Activated CD8-positive, alpha-beta memory T cell treated with anti-CD3 and anti-CD28 coated beads for 36 hours (primary cell): Measurements from ENCODE around the gene TEPSIN. TPM values are rescaled to one million over a fixed set of nuclear protein-coding genes. Genes with fewer than 3 reads are reported as not detected.

ENCODE experiments used
- CTCF ChIA-PET: fragments of 350-600 bp; sonication (Branson Sonifier 250); formaldehyde crosslinking; loops from one replicate; lab custom pipeline; 2021; ENCODE audit warnings: antibody characterized with exemption; lab: Charles Lee
- POLR2A ChIA-PET: fragments of 350-600 bp; sonication (Branson Sonifier 250); formaldehyde crosslinking; loops from one replicate; lab custom pipeline; 2021; ENCODE audit warnings: antibody characterized with exemption; lab: Charles Lee
- total RNA-seq, 2 experiments: library from RNA; stranded (reverse); gene quantifications; one replicate each; pipeline ENCODE4 v1.2.3, GENCODE V29; 2021

TEPSIN gene
- total RNA-seq, 2 experiments from 2014 or later = 30.2 to 36.0 TPM

DNA sequence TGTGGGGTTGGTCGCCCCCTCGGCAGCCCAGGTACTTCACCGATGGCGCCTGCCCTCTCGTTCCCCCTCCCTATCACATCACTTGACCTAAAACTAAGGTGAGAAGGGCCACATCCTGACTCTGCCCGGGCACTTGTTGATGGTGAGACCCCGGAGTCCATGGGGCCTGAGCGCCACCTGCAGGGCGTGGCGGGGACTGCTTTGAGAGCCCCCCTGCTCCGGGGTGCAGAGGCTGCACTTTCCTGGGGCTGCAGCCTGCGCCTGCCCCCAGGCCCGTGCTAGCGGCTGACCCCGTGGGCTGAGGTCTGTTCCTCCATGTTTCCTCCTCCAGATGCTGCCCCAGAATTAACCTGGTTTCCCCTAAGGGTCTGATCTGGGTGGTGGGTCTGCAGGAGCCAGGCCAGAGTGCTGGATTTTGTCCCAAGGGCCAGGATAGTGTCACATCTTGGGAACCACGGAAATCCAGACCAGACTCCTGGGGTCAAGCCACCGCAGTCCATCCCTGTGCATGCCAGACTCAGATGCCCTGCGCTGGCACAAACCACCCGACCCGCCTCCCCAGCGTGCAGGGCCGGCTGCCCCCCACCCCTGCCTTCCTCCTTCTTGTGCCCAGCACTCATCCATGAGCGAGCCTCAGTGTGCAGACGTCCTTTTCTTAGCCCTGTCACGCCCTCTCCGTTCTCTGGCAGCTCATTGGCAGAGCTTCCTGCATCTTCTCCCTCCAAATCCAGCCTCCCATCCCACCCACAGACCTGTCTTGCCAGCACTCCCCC lies 3.0 kb upstream of the TEPSIN start:
- ChIA-PET CTCF (interaction anchor here (0.8 kb wide), 1 partner anchor 29 kb away, joined by 3 read pairs; no protein-coding TSS in a partner anchor), POLR2A (no interaction called here)

DNA sequence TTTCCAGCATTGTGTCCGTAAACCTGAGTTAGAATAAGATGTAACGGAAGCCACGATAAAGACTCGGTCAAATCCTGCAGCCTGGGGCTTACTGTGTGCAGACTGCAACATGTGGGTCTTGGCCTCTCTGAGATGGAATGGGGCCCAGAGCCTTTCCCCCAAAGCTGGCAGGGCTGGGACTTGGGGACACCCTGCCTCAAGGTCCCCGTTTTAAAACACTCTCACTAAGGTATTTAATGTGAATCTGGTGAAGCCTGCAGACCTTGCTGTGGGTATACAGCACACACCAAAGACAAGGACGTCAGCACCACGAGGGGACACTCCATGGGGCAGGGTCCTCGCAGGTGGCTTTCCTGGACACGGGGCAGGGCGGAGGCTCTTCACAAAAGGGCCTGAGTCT lies 2.3 kb upstream of the TEPSIN start:
- ChIA-PET CTCF (no interaction called here), POLR2A (interaction anchor here (0.7 kb wide), 2 partner anchors 125 to 220 kb away, joined by 4 to 7 read pairs; no protein-coding TSS in a partner anchor)

DNA sequence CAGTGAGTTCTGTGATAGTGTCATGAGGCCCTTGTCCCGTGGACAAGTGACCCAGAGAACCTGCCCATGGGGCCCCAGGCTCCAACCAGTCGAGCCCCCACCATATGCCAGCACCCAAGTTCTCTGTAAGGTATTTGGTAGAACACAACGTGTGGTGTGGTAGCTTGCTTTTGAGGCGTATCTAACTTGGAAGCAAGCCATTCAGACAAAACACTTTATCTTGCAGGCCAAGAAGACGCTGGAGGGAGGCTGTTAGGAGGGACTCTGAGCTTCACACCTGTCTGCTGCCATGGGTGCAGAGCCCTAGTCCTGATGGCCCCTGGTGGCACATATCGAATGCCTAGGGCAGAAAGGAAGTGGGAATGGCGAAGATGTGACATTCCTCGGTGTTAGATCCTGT lies 1.9 kb upstream of the TEPSIN start:
- CTCF ChIA-PET = interaction anchor here (2.5 kb wide), 1 partner anchor 243 kb away, joined by 10 read pairs; no protein-coding TSS in a partner anchor
- POLR2A ChIA-PET = interaction anchor here (0.7 to 2.8 kb wide), 3 partner anchors 18 to 220 kb away, joined by 4 to 12 read pairs (median 7); partner anchors contain the start of gene CEP131

GRCh38 chr17:81239714-81240555 lies 1.1 kb upstream of the TEPSIN start:
- ChIA-PET CTCF (interaction anchor here (1.4 to 2.5 kb wide), 2 partner anchors 97 to 244 kb away, joined by 5 to 10 read pairs; no protein-coding TSS in a partner anchor), POLR2A (interaction anchor here (0.6 to 2.8 kb wide), 7 partner anchors 11 to 313 kb away, joined by 3 to 12 read pairs (median 3); partner anchors contain the start of genes CEP131 and SLC38A10)

- CTCF ChIA-PET = interaction anchor here (0.6 to 2.5 kb wide), 5 partner anchors 16 to 246 kb away, joined by 3 to 10 read pairs (median 3); partner anchors contain the start of genes CEP131 and SLC38A10
- POLR2A ChIA-PET = interaction anchor here (0.6 to 2.8 kb wide), 9 partner anchors 10 to 1410 kb away, joined by 3 to 12 read pairs (median 3); partner anchors contain the start of genes CEP131, SLC38A10 and WDR45B
These were observed 403 bp downstream of the TEPSIN start for GRCh38 chr17:81238490-81238814.

DNA sequence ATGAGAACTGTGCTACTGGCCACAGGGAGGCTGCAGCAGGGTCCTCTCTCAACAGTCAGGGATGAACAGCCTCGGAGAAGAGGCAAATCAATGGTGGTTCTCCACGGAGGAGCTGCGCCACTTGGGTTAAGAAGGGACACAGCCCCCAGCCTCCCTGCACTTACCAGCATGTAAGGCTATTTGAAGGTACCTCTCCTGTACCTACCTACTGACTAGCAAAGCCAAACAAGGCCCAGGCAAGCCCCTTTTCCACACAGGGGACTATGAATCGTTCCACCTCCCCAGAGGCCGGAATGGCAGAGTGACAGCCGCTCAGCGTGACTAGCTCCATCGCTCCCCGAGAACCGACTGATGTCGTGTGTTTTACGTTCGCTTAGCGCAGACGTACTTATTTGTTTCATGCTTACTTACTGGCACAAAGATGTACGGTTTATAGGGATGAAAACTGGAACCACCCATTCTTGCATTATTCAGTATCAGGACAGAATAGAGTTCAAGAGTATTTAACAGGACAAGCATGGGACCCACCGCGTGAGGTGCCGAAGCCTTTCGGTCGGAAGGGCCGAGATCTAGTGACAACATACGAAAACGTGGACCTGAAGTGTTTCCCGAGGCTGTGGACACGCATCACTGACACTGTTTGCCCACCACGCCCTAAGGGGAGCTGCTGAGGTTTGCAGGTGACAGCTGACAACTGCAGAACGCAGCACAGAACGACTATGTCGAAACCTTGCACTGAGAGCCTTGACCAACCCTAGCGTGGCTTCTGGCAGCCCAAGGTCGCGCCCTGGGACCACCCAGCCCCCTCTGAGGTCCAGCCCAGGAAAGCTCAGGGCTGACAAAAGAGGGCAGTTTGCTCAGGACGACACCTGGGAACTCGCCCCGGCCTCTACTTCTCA lies 1.0 kb downstream of the TEPSIN start:
- POLR2A ChIA-PET = interaction anchor here (0.6 to 2.8 kb wide), 4 partner anchors 9 to 1410 kb away, joined by 3 to 12 read pairs (median 3); partner anchors contain the start of genes CEP131 and WDR45B
- CTCF ChIA-PET = interaction anchor here (0.6 to 1.4 kb wide), 5 partner anchors 11 to 141 kb away, joined by 3 to 5 read pairs (median 3); partner anchors contain the start of genes CEP131 and SLC38A10

DNA sequence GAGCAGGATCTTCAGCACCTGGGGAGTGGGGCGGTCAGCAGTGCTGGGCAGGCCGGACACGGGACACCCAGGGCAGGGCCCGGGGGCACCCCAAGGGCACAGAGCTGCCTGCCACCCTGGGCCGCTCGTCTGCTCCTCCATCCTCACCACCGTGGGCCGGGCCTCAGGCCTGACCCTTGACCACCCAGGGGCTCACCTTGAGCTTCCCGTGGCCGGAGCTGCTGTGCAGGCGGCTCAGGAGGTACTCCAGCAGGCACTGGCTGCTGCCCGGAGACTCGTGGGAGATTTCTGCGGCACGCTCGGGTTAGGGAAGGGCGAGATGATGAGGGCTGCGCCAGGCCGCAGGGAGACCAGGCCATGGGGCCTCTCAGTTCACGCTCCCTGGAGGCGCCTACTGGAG lies 2.1 kb downstream of the TEPSIN start:
- ChIA-PET CTCF (no interaction called here), POLR2A (no interaction called here)

DNA sequence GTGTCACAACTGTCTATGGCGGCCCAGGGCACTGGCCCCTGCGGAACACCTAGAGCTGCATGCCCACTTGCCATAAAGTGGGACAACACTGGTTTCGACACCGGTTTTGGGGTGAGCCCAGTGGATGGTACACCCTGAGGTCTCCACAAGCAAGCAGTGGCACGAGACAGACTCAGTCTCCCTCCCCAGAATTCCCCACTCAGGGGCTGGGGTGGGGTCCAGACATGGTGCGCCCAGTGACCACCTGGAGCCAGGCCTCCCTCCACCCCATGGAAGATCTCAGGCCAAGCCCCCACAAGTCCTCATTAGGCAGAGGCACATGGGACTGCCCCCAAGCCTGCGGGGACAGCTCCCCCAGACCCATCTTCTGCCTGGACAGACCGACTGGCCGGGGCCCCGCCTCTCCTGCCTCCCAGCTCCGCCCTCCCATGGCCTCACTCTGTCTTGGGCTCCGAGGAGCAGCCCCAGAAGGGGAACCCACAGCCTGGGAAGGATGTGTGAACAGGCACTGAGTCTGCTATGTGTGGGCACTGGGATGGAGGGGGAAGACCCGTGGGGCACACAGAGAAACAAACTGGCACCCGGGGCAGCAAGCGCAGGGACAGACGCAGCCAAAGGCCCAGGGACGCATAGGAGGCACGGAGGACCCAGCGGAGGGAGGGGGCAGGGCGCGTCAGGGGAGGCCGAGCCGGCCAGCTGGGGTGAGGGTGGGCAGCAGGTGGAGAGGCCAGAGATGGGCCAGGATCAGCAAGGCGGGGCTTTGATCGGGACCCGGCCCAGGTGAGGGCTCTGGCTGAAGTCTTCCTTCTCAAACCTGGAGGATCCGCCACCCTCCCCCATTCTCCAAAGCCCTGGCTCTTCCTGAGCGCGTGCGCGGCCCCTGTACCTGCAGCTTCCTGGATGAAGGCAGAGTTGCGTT lies 2.8 kb downstream of the TEPSIN start:
- ChIA-PET POLR2A (no interaction called here), CTCF (no interaction called here)

DNA sequence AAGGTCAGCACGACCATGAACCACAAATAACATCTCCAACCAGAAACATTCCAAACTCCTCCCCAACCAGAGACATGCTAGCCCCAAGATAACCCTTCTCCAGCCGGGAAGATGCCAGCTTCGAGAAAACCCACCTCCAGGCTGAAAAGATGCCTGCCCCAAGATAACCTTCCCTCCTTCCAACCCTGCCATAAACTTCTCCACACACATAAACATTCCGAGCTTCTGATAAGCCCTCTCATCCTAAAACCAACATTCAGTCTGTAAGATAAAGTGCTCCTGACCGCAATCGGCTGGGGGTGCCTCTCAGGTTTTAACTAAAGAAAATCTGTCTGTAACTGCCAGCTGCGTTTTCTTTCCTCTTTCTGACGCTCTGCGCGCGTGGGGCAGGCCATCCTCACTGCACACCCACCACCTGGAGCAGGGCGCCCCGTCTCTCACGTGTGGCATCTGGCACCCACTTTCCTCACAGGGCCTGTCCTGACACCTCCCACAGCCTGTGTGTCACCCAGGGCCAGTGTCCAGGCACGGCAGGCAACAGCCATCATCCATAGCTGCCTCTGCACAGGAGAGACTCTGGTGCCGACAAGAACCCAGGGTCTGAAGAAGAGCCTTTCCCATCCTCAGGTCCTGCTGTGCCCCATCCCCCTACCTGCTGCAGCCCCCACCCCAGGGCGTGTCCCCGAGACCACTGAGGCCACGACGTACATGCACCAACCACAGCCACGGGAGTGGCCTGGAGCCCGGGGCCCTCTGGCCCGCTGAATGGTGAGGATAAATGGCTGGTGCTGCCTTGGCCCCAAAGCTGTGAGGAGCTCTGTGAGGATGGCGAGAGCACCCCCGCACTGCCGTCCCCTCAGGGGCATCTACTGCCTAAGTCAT lies 3.7 kb downstream of the TEPSIN start:
- ChIA-PET POLR2A (no interaction called here), CTCF (no interaction called here)

DNA sequence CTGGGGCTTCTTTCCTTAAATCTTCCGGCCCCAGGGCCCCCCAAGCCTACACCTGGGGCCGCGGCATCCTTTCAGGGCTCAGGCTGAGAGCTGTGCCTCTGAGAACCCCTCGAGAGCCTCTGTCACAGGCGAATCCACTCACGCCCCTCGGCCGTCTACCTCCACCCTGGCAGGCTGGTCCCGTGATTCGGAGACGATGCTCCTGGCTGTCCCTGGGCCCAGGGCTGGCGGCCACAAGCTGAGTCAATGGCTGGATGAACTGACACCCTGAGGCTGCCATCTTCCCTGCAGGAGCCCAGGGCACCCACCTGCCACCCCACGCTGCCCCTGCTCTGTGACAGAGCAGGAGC lies 4.4 kb downstream of the TEPSIN start:
- ChIA-PET CTCF (no interaction called here), POLR2A (no interaction called here)

- POLR2A ChIA-PET = interaction anchor here (1.1 kb wide), 1 partner anchor 11 kb away, joined by 3 read pairs; the partner anchor contains the start of gene CEP131
These were observed 4.9 kb downstream of the TEPSIN start for GRCh38 chr17:81233811-81234505.

DNA sequence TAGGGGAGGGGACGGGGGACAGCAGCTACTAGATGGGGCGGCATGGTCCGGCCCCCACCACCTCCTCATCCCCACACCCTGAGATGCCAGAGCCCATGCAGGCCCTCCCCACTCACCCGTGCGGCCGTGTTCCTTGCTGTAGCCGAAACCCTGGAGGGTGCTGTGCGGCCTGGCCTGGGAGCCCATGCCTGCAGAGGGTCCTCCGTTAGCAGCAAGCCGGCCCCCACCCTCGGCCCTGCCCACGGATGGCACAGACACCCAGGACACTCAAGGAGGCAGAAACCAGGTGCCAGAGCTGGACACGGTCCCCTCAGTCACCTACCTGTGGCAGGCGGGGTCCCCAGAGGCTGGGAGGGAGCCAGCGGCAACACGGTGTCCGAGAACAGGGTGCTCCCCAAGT lies 5.5 kb downstream of the TEPSIN start:
- POLR2A ChIA-PET = interaction anchor here (1.1 kb wide), 1 partner anchor 11 kb away, joined by 3 read pairs; the partner anchor contains the start of gene CEP131

More at GRCh38 chr17:81233811-81234505, 4.9 kb downstream of the TEPSIN start:
- CTCF ChIA-PET = no interaction called here

DNA sequence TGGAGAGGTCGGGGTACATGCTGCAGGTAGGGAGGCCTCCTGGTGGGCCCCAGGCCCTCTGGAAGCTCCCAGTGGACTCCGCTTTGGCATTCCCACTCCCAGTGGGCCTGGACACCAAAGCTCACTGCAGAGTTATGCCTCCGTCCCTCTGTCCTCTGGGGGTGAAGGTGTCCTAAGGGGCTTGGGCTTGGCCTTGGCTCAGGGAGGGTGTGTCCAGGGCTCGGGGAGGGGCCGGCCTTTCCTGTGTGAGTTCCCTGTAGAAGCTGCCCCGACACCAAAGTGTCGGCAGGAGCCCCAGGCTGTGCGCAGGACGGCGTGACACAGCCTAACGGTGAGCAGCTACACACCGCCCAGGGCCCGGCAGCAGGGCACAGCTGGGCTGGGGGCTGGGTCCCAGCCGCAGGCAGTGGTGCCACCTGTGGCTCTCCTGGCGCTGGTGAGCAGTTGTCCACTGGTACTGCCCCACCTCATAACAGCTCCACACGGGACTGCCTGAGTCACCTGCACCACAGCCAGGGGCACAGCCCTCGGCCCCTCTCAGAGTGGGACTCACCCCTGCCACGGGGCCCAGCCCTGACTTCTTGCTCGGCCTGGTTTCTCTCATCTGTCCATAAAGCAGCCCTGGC lies 6.1 kb downstream of the TEPSIN start:
- ChIA-PET CTCF (interaction anchor here (1.2 kb wide), 1 partner anchor 252 kb away, joined by 4 read pairs; no protein-coding TSS in a partner anchor), POLR2A (interaction anchor here (0.5 to 1.1 kb wide), 2 partner anchors 10 to 127 kb away, joined by 3 to 4 read pairs; partner anchors contain the start of gene CEP131)

More for the DNA sequence above, 5.5 kb downstream of the TEPSIN start:
- CTCF ChIA-PET = interaction anchor here (1.2 kb wide), 1 partner anchor 251 kb away, joined by 4 read pairs; no protein-coding TSS in a partner anchor

DNA sequence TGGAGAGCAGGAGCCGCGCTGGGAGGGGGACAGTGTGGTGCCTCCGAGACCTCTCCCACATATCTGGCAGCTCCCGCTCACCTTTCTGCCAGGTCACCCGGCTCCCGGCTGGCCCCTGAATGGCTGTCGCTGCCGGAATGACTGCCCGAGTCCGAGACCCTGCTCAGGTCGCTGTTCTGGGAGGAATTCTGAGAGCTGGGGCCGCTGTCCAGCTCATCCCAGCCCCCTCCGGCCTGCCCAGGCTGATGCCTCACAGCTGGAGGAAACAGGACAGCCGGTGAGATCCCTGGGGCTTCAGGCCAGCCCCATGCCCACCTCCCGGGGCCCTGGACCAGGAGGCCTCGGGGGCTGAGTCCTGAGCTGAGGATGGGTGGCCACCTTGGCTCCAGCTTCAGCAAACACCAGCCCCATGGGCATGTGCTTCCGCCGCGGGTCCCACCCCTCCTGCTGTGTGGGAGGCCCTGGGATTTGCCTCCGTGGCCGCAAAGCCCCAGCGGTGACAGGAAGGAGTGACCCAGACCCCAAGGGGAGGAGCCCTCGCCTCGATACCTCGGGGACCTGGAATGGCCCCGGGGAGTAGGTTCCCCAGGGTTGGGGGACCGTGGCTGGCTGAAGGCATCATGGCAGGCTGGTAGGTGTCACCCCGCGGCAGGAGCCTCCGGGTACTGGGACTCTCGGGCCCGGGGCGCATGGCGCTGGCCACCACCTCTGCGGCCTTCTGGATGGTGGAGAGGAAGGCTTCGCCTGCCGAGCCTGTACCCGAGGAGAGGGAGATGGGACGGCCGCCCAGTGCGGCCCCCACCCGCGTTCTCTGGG lies 6.9 kb downstream of the TEPSIN start:
- CTCF ChIA-PET = interaction anchor here (1.2 kb wide), 1 partner anchor 252 kb away, joined by 4 read pairs; no protein-coding TSS in a partner anchor
- POLR2A ChIA-PET = interaction anchor here (0.5 kb wide), 1 partner anchor 128 kb away, joined by 4 read pairs; no protein-coding TSS in a partner anchor
